Left hindlimb (tissue), 1 donor: ENCODE measurements around the gene KDM2B.

Source experiments
- DNase-seq: peaks from one replicate; pipeline ENCODE4 v3.0.0-alpha.2; 2018

The KDM2B gene

GRCh38 chr12:121525411-121525810, 55.4 kb downstream of the KDM2B start:
- no peak for DNase-seq

- DNase-seq: no peak
These were observed 56.5 kb downstream of the KDM2B start for GRCh38 chr12:121524196-121524916.

- DNase-seq: no peak
These were observed 57.1 kb downstream of the KDM2B start for GRCh38 chr12:121523741-121524140.

GRCh38 chr12:121522971-121523370, 57.9 kb downstream of the KDM2B start:
- no peak for DNase-seq

GRCh38 chr12:121520586-121521086, 60.2 kb downstream of the KDM2B start:
- no peak for DNase-seq

GRCh38 chr12:121520119-121520518, 60.7 kb downstream of the KDM2B start:
- no peak for DNase-seq

GRCh38 chr12:121519227-121519626, 61.6 kb downstream of the KDM2B start:
- DNase-seq: no peak

- no peak for DNase-seq
These were observed 62.2 kb downstream of the KDM2B start for GRCh38 chr12:121518656-121519055.

- DNase-seq: no peak
These were observed 64.3 kb downstream of the KDM2B start for GRCh38 chr12:121516437-121517011.

- no peak for DNase-seq
These were observed 65.2 kb downstream of the KDM2B start for GRCh38 chr12:121515615-121516014.

GRCh38 chr12:121514184-121514742, 66.6 kb downstream of the KDM2B start:
- no peak for DNase-seq

- DNase-seq: no peak
These were observed 67.2 kb downstream of the KDM2B start for GRCh38 chr12:121513464-121514183.

- DNase-seq: no peak
These were observed 68.3 kb downstream of the KDM2B start for GRCh38 chr12:121512561-121512960.

- no peak for DNase-seq
These were observed 68.9 kb downstream of the KDM2B start for GRCh38 chr12:121511916-121512315.

- no peak for DNase-seq
These were observed 71.5 kb downstream of the KDM2B start for GRCh38 chr12:121509339-121509738.

- no peak for DNase-seq
These were observed 72.3 kb downstream of the KDM2B start for GRCh38 chr12:121508533-121508932.

- no peak for DNase-seq
These were observed 72.8 kb downstream of the KDM2B start for GRCh38 chr12:121507984-121508383.

GRCh38 chr12:121507245-121507644, 73.6 kb downstream of the KDM2B start:
- no peak for DNase-seq

GRCh38 chr12:121505513-121505912, 75.3 kb downstream of the KDM2B start:
- DNase-seq: no peak

- DNase-seq: no peak
These were observed 76.3 kb downstream of the KDM2B start for GRCh38 chr12:121504505-121504904.

GRCh38 chr12:121503395-121503794, 77.4 kb downstream of the KDM2B start:
- DNase-seq: no peak

- DNase-seq: no peak
These were observed 78.9 kb downstream of the KDM2B start for GRCh38 chr12:121501946-121502345.
